HG03439 (cell line): ENCODE results near the gene PIEZO2.
"Not testable (repeated sequence)": the region's sequence is repeated elsewhere in the genome, so short reads cannot be mapped to it uniquely, and the experiment has no call there.

Source experiments
- ATAC-seq: cut with Tn5 transposase; IDR thresholded peaks from one replicate; pipeline ENCODE4 v1.9.1; 2021; ENCODE audit warnings: mild to moderate bottlenecking, moderate library complexity; ENCODE audit not compliant: unreplicated experiment

Gene PIEZO2

DNA sequence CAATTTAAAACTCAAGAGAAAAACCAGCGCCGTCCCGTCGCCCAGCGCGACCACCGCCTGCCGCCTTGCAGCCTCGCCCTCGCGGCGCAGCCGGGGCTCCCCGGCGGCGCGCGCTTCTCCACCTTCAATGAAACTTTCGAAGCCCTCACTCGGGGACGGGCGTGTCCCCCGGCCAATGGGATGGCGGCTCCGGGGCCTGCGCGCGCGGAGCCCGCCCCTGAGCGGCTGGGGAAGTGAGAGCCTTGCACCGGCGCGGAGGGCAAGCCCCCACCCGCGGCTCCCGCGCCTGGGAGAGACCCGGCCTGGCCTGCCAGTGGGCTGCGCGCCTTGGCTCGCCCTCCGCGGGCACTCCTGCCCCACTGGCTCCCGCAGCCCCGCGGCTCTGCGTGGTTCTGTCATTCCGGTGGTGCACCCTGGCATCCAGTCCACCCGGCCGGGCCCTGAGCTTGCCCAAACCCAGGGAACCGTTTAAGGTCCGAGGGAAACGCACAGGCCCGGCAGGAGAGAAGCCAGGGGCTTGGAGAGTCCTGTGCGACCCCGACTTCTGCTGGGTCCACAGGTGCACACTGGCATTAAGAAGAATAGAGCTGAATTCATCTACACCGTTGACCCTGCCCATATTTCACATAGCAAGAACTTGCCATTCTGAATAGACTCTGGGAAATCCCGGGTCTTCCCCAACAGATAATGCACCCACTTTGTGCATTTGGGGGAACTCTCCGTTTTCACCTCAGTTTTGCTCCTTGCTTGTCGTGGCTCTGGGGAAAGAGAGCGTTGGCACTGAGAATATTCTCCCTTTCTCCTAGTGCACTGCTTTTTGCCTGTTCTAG, at the start of gene PIEZO2:
PIEZO2 (minus strand) TSS at position 129 of the 830 bp plus-strand sequence. CDS start 981 bp downstream, outside the sequence.
- ATAC-seq: no peak

DNA sequence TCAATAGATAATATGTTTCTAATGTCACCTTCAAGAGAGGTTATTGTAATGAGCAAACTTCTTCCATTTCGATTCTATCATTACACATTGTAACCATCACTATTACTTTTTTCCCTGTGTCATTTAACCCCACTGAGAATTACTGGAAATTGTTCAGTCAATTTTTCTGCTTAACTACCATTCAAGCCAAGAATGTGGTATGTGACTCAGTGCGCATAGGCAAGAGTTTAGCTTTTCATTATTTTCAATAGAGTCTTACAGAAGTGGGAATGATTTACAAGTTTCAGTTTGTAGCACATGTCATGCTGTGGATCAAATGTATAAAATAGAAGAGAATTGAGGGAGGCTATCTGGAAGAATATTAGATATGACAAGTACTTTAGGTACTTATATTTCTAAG, 34.3 kb upstream of the PIEZO2 start:
- ATAC-seq: no peak

DNA sequence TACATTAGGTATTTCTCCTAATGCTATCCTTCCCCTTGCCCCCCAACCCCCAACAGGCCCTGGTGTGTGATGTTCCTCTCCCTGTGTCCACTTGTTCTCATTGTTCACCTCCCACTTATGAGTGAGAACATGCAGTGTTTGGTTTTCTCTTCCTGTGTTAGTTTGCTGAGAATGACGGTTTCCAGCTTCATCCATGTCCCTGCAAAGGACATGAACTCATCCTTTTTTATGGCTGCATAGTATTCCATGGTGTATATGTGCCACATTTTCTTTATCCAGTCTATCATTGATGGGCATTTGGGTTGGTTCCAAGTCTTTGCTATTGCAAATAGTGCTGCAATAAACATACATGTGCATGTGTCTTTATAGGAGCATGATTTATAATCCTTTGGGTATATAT, 32.3 kb upstream of the PIEZO2 start:
- ATAC-seq: not testable (repeated sequence)

GRCh38 chr18:11179959-11180519, 30.7 kb upstream of the PIEZO2 start:
- ATAC-seq: no peak

DNA sequence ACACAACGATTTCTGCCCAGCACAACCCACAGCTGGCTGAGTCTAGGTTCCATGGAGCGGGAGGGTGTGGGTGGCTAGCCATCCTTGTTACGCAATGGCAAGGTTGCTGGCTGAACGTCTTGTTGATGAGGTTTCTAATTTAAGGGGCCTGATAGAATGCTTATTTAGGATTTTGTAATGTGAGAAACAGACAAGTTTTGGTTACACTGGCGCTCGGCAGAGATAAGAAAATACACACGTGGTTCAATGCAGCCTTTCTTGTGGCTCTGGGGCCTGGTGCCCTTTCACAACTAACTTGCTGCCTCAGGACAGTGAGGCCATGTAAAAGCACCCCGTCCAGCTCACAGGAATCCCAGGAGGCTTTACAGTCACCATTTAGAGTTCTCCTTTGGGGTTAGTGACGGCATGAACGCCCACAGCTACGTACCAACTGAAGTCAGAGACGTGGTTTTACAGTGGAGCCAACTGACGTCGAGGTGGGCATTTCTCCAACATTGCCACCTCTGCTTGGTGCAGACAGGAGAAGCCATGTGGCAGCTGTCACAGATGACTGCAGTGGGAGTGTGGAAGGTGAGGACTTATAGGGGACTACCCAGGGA, 29.7 kb upstream of the PIEZO2 start:
- ATAC-seq: no peak

DNA sequence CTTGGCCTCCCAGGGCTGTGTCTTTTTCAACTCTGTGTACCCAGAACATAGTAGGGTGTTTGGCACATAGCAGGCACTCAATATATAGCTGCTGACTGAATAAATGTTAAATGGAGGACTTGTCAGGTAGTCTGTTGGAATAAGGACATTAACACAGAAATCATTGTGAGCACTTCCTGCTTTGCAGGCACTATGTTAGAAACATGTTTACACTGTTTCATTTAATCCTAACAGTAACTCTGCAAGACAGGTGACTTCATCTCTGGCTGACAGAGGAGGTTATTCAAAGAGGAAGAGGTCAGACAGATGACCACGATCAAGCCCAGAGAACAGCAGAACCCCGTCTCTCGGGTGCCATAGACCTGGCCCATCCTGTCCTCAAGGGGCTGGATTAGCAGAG, 28.0 kb upstream of the PIEZO2 start:
- no peak for ATAC-seq

DNA sequence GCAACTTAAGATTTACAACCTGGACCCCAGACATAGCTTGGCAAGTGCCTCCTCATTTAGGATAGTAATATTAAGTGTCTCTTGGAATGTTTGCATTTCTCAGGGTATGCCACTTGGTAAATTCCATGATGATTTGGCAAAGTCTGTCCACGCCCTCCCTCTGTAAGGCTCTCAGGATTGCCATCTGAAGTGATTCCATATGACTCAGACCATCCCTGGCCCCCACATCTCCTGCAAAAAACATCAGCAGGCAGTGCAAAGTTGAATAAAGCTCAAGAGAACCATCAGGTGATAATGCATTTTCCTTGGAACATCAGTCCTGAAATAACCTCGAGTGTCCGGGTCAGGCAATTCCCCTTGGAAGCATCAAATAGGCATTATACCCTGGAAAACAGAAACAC, 27.1 kb upstream of the PIEZO2 start:
- no peak for ATAC-seq

DNA sequence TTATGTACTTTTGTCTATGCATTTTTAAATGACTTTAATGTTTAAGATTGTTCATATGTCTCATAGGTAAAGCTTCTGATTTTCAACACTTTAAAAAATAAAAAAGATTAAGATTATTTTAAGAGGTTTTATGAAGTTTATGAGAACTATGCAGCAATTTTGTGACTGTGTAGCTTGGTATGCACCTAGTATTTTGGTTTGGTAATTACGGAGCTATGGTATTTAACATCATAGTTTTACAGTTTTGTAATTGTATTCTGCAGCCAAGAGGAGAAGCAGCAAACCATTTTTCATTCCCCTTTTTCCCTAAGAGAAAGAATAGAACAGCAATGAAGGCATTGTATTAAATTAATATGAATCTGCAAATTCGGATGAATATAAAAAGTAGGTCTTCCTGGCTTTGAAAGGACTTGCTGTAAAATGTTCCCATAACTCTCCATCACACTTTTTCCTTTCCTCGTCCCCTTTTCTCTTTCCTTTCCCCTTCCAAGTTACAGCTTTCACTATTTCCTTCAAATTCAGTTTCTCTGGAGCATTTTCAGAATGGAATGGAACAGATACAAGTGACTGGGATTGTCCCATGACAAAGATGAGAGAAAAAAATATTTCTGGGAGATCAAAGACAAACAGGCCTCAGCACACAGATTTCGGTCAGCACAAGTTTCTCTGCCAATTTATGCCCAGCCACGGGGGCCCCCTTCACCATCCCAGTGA, 26.1 kb upstream of the PIEZO2 start:
- ATAC-seq: no peak

- ATAC-seq: not testable (repeated sequence)
These were observed 24.8 kb upstream of the PIEZO2 start for GRCh38 chr18:11174179-11174578.

GRCh38 chr18:11167778-11168177, 18.4 kb upstream of the PIEZO2 start:
- ATAC-seq: no peak

- ATAC-seq: no peak
These were observed 16.6 kb upstream of the PIEZO2 start for GRCh38 chr18:11165952-11166351.

GRCh38 chr18:11165138-11165537, 15.8 kb upstream of the PIEZO2 start:
- ATAC-seq: no peak

DNA sequence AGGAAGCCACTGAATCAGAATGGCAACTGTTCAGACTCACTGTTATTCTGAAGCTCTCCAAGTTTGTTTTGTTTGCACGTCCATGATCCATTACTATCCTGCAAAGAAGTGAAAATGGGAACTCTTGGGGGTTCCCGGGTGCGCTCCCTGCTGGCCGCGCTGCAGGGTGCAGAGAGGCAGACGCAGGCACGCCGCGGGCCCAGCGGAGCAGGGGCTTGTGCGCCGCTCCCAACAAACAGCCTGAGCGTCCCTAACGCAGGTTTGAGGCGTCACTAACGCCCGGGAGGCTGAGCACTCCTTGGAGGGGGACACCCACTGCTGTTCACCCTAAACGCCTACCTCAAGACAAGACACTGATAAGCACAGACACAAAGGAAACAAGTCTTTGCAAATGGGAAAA, 14.3 kb upstream of the PIEZO2 start:
- no peak for ATAC-seq

DNA sequence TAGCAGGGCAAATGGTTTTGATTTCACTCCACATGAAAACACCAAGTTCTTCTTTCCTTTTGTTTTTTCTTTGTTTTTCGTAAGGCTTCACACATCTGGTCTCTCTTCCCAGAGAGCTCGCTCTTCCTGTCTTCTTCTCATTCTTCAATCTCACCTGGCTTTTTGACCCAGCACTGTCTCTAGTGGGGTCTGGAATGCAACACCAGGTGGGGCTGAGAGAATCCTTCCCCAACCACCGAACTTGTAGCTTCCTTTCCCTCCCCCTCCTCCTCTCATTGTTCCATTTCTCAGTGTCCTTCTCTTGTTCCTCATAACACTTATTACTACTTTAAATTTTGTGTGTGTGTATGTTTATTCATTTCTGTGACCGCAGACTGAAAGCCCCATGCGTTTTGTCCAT, 13.5 kb upstream of the PIEZO2 start:
- ATAC-seq: no peak

GRCh38 chr18:11162462-11162861, 13.1 kb upstream of the PIEZO2 start:
- ATAC-seq: no peak

DNA sequence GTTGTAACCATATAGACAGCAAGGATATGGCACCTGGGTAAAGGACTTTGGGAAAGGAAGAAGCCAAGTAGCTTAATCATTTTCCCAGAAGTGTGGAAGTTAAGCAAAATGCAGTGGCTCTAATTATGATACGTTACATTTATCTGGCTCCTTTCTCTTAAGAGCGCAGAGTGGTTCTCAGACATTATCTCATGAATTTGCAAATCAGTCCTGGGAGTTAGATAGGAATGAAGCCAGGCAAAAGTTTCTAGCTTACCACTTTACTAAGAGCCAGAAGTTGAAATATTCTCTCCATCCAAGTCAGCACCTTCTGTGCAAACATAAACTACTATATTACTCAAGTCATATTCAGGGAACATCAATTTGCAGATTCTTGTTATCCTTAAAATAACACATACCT, 10.9 kb upstream of the PIEZO2 start:
- ATAC-seq: no peak

DNA sequence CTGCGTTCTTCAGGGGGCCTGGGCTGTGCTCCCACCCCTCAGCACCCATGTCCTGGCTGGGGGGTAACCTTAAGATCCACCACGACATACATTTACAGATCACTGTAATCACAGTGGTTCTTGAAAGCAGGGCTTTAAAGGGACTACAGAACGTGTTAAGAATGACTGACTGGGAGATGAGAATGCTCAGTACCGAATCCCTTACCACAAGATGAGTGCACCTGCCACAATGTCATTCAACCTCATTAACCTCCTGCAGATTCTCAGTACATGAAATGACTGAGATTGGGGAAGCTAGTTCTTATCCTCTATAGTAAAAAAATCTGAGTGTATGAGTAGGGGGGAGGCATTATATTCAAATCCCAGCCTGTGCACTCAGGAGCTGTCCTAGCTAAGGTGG, 10.5 kb upstream of the PIEZO2 start:
- no peak for ATAC-seq

DNA sequence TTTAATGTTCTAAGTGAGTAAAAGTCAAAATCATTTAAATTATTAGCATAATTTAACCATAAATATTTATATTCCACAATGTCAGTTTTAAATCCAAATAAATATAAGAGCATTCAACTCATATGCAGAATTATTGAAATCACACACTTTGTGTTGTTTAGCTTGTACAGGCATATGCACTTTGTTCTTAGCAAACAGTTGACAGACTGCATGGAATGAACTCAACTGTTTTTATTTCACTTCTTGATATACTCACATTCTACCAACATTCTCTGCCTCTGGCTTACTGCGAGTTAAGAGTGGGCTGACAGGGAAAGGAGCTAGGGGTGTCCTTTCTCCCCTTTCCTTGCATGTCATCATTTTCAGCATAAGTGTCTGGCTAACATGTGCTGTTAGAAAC, 7.6 kb upstream of the PIEZO2 start:
- ATAC-seq: no peak

- ATAC-seq: no peak
These were observed 5.8 kb upstream of the PIEZO2 start for GRCh38 chr18:11155034-11155759.

DNA sequence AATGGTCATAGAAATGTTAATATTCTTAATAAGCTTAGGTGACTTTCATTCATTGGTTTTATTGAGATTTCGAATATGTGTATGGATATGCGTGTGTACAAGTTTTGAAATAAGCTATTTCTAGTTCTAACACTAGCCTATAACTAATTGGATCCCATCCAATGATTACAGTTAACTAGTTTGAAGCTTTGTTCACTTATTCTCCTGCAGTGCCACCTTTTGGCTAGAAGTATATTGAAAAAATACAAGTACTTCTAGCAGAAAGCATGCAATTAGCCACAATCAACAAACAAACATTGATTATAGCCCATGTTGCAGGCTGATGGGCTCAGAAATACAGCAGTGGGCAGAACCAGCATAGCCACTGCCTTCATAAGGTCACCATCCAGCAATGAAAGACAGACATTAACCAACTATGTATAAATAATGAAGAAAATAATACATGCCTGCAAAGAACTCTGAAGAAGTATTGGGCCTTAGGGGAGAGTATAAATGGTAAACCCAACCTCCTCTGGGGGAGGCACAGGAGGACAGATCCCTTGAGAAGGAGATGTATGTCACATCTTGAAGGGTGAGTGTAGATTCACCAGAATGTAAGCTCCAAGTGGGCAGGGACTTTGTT, 5.1 kb upstream of the PIEZO2 start:
- no peak for ATAC-seq
